Epithelial cell of prostate (primary cell): ENCODE results near the gene AHSP.
"Not testable (repeated sequence)": the region's sequence is repeated elsewhere in the genome, so short reads cannot be mapped to it uniquely, and the experiment has no call there.

Experiments
- DNase-seq: peaks from one replicate; pipeline ENCODE4 v3.0.0-alpha.2; 2011; ENCODE audit warnings: low read depth, low spot score
- H3K27ac ChIP-seq: fragments of 450-650 bp; 2 replicates; pipeline ENCODE4 v1.5.1; 2017; ENCODE audit warnings: mild to moderate bottlenecking

AHSP gene

GRCh38 chr16:31527734-31528274 lies at the start of gene AHSP:
AHSP (plus strand) TSS chr16:31527900; CDS start chr16:31528140, 240 bp downstream.
- no peak for DNase-seq
- no peak within 1 kb of the TSS for H3K27ac ChIP-seq

- H3K27ac ChIP-seq = no peak overlapping the region
- DNase-seq = no peak
Observed at GRCh38 chr16:31478956-31479355, 48.7 kb upstream of the AHSP start.

- H3K27ac ChIP-seq = no peak overlapping the region
- no peak for DNase-seq
Observed at GRCh38 chr16:31479751-31480150, 47.9 kb upstream of the AHSP start.

- no peak overlapping the region for H3K27ac ChIP-seq
- DNase-seq = no peak
Observed at GRCh38 chr16:31480851-31481536, 46.7 kb upstream of the AHSP start.

- H3K27ac ChIP-seq = no peak within 1 kb of the TSS
- DNase-seq = no peak
Observed at GRCh38 chr16:31483081-31483480, 44.6 kb upstream of the AHSP start, which contains the start of gene SLC5A2. SLC5A2 (plus strand) TSS chr16:31483123; CDS start chr16:31483137, 14 bp downstream.

- H3K27ac ChIP-seq, DNase-seq: not testable (repeated sequence)
Observed at GRCh38 chr16:31484048-31484447, 43.7 kb upstream of the AHSP start.

GRCh38 chr16:31484491-31485171 lies 43.1 kb upstream of the AHSP start:
- H3K27ac ChIP-seq = no peak overlapping the region
- no peak for DNase-seq

- DNase-seq = no peak
- H3K27ac ChIP-seq = no peak overlapping the region
Observed at GRCh38 chr16:31485571-31485970, 42.1 kb upstream of the AHSP start.

- no peak for DNase-seq
- H3K27ac ChIP-seq = no peak overlapping the region
Observed at GRCh38 chr16:31486045-31486444, 41.7 kb upstream of the AHSP start.

GRCh38 chr16:31487071-31487719 lies 40.5 kb upstream of the AHSP start:
- no peak overlapping the region for H3K27ac ChIP-seq
- DNase-seq = no peak

- H3K27ac ChIP-seq = no peak overlapping the region
- no peak for DNase-seq
Observed at GRCh38 chr16:31487720-31488467, 39.8 kb upstream of the AHSP start.

GRCh38 chr16:31488468-31489297 lies 39.0 kb upstream of the AHSP start:
- H3K27ac ChIP-seq = no peak overlapping the region
- DNase-seq = no peak

GRCh38 chr16:31489298-31489564 lies 38.5 kb upstream of the AHSP start:
- no peak for DNase-seq
- no peak overlapping the region for H3K27ac ChIP-seq

GRCh38 chr16:31489616-31490584 lies 37.8 kb upstream of the AHSP start:
- DNase-seq = no peak

GRCh38 chr16:31491778-31492418 lies 35.8 kb upstream of the AHSP start:
- no peak for DNase-seq
- no peak overlapping the region for H3K27ac ChIP-seq

More at GRCh38 chr16:31489616-31490584, 37.8 kb upstream of the AHSP start:
- H3K27ac ChIP-seq = no peak overlapping the region

GRCh38 chr16:31493506-31494125 lies 34.1 kb upstream of the AHSP start:
- DNase-seq = no peak
- H3K27ac ChIP-seq = no peak overlapping the region

- no peak for DNase-seq
- H3K27ac ChIP-seq = no peak overlapping the region
Observed at GRCh38 chr16:31496670-31497069, 31.0 kb upstream of the AHSP start.

GRCh38 chr16:31498493-31498892 lies 29.2 kb upstream of the AHSP start:
- DNase-seq = no peak
- no peak overlapping the region for H3K27ac ChIP-seq
